ENCODE data around the gene TRAK1.

DNA sequence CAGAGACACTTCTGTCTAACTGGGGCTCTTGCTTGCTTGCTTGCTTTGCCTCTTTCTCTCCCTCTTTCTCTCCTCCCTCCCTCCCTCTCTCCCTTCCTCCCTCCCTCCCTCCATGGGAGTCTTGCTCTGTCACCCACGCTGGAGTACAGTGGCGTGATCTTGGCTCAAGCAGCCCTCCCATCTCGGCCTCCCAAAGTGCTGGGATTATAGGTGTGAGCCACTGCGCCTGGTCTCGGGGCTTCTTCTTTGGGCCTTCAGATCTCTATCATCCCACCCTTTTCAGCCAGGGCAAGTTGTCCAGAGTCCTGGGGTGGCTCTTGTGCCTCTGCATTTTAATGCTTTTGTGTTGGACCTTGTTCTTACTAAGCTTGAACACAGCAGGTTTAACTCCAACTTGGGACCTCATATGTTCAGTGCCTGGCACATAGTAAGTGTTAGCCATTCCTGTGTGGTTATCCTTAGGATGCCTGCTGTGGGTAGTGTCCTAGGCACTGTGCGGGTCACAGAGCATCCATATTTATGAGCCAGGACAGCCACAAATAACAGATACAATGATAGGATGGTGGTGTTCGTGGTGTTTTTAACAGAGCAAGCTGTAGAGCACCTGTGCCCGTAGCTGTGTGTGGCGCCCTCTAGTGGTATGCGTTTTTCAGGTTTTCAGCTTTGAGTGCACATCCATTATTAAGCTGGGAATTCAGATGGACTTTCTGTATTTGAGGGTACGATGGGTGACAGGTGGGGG lies 99.7 kb downstream of the TRAK1 start:
- TF ChIP-seq, protein P1, sequence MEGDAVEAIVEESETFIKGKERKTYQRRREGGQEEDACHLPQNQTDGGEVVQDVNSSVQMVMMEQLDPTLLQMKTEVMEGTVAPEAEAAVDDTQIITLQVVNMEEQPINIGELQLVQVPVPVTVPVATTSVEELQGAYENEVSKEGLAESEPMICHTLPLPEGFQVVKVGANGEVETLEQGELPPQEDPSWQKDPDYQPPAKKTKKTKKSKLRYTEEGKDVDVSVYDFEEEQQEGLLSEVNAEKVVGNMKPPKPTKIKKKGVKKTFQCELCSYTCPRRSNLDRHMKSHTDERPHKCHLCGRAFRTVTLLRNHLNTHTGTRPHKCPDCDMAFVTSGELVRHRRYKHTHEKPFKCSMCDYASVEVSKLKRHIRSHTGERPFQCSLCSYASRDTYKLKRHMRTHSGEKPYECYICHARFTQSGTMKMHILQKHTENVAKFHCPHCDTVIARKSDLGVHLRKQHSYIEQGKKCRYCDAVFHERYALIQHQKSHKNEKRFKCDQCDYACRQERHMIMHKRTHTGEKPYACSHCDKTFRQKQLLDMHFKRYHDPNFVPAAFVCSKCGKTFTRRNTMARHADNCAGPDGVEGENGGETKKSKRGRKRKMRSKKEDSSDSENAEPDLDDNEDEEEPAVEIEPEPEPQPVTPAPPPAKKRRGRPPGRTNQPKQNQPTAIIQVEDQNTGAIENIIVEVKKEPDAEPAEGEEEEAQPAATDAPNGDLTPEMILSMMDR (IDR thresholded peaks at IDR 0.05 in 8 of 11, conservative IDR thresholded peaks at IDR 0.05 in 3 of 11): peak; percentile 41 to 84 (median 70)
- TF ChIP-seq POLR2A (IDR thresholded peaks at IDR 0.05): no peak
